ENCODE results near the gene LIPA. TPM values are rescaled to one million over a fixed set of nuclear protein-coding genes. Genes with fewer than 3 reads are reported as not detected.

Gene LIPA
- total and polyA plus RNA-seq, 9 of the 15 experiments (the other 6 are each of a cell fraction or from before 2014, with no cell fraction given) = 0.07 to 0.40 (median 0.15) TPM; not detected in 1

DNA sequence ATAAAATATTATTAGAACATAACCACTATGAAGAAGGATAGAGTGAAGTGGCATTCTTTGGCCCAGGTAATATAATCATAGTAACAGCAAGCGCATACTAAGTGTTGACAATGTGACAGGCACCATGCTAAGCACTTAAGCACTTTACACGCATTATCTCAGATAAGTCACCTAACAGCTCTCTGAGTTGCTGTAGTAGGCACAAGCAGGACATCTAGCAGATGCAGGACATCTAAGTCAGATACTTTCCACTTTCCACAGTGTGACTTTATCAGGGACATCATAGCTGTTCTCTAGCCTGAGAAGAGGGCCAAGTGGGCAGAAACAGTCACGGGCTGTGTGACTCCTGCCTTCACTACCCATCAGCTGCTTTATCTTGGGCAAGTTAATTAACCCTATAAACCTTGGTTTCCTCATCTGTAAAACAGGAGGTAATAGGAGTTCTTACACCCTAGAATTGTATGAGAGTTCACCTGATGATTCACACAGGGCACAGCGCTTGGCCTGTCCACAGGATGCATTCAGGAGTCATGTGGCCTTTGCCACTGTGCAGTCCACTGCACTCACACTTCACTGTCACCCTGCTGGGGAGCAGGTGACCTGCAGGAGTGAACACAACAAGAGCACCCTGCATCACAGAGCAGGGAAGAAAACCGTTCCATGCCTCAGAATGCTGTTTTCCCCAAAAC is 12.5 kb downstream of the LIPA start:
- Histone ChIP-seq H4K20me1 (replicated peaks; ENCODE audit: control insufficient read depth, insufficient read depth, low read length) (no peaks in the 10 kb centered on the region), H3K27ac (ENCODE audit: extremely low read depth, low read depth, low read length) (no peak overlapping the region), H3K9me1 (ENCODE audit: control insufficient read depth, insufficient read depth, low read length) (no peaks in the 10 kb centered on the region), H3K9me3 (replicated peaks; ENCODE audit: control insufficient read depth, insufficient read depth, low read depth, low read length) (no peaks in the 10 kb centered on the region), H3K4me3 (no peak overlapping the region), H3K4me1 (replicated peaks in 1 of 2; ENCODE audit: control insufficient read depth in 2 of 2, insufficient read depth in 2 of 2, low read length in 2 of 2) (no peaks in the 10 kb centered on the region; a peak in 1 of 5 replicates), H2AFZ (ENCODE audit: low read depth, low read length) (no peak overlapping the region), H3K36me3 (ENCODE audit: control insufficient read depth, insufficient read depth, low read length) (no peaks in the 10 kb centered on the region), H3K4me2 (ENCODE audit: insufficient read depth, low read length) (no peak overlapping the region), H3K27me3 (ENCODE audit: control insufficient read depth in 2 of 2, insufficient read depth in 2 of 2, low read length in 2 of 2) (no peaks in the 10 kb centered on the region), H3K79me2 (ENCODE audit: control insufficient read depth, insufficient read depth, low read length) (no peaks in the 10 kb centered on the region), H3K9ac (ENCODE audit: insufficient read depth in 1 of 2, low read depth in 2 of 2, low read length in 2 of 2) (no peak overlapping the region)
- in situ Hi-C loops (cut with MboI) (no loop called here), intact Hi-C loops (cut with micrococcal nuclease) (no loop called here)
- BruUV-seq (replicated peaks) = no TSS peak
- WGBS (ENCODE audit: insufficient coverage, low coverage, missing lambda C conversion rate) = 0% methylated on average over 5 of the region's 5 CpGs
- FAIRE-seq (no peak), ATAC-seq (peak; percentile 34; the same call in 1 of the 3 replicates), DNase-seq (ENCODE audit: extremely low read depth in 1 of 4, low spot score in 3 of 4) (no peak)
- ChIA-PET CTCF (ENCODE audit: low intra/inter-chr PET ratio) (no interaction called here), POLR2A (no interaction called here)
- no peak for TF ChIP-seq TAF15 (IDR thresholded peaks at IDR 0.05; ENCODE audit: low read depth, low read length)
- TF ChIP-seq ZFP30 (CRISPR knock-in tag; IDR thresholded peaks at IDR 0.05; ENCODE audit: borderline replicate concordance) = no peak
- TF ChIP-seq ZNF407 (IDR thresholded peaks at IDR 0.05; ENCODE audit: low read depth) = no peak
- TF ChIP-seq RBM25 (IDR thresholded peaks at IDR 0.05; ENCODE audit: low read depth, low read length, severe bottlenecking) = no peak
- TF ChIP-seq NR2C1 (IDR thresholded peaks at IDR 0.05) = no peak
- TF ChIP-seq NR2C1 (tag; IDR thresholded peaks at IDR 0.05) = no peak
- TF ChIP-seq ATF7 (IDR thresholded peaks at IDR 0.05) = no peak
- no peak for TF ChIP-seq ZNF124 (CRISPR knock-in tag; IDR thresholded peaks at IDR 0.05)
- no peak for TF ChIP-seq PKNOX1 (IDR thresholded peaks at IDR 0.05)
- no peak for TF ChIP-seq ETV1 (tag; conservative IDR thresholded peaks at IDR 0.05; ENCODE audit: low read depth)
- TF ChIP-seq, protein P1, sequence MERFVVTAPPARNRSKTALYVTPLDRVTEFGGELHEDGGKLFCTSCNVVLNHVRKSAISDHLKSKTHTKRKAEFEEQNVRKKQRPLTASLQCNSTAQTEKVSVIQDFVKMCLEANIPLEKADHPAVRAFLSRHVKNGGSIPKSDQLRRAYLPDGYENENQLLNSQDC (CRISPR knock-in tag; IDR thresholded peaks at IDR 0.05) = no peak
- TF ChIP-seq ZNF511 (CRISPR knock-in tag; IDR thresholded peaks at IDR 0.05) = no peak
- no peak for TF ChIP-seq HIVEP1 (CRISPR knock-in tag; IDR thresholded peaks at IDR 0.05)
- no peak for TF ChIP-seq EGR1 (conservative IDR thresholded peaks at IDR 0.05)

Measured in K562 (cell line).